ENCODE data around the gene GRM1.

GRM1 gene

GRCh38 chr6:146481527-146481926 lies 452.7 kb downstream of the GRM1 start:
- TF ChIP-seq ZFX (IDR thresholded peaks at IDR 0.05) (no peak), CTCF (conservative IDR thresholded peaks at IDR 0.05) (no peak)

GRCh38 chr6:146484411-146484810 lies 455.5 kb downstream of the GRM1 start:
- no peak for TF ChIP-seq ZFX (IDR thresholded peaks at IDR 0.05)
- no peak for TF ChIP-seq CTCF (conservative IDR thresholded peaks at IDR 0.05)
- H3K27ac ChIP-seq = no peak overlapping the region

More at GRCh38 chr6:146481527-146481926, 452.7 kb downstream of the GRM1 start:
- no peak overlapping the region for H3K27ac ChIP-seq

Measured in C4-2B (cell line).